ENCODE measurements around the gene SLC7A6OS.

SLC7A6OS gene

DNA sequence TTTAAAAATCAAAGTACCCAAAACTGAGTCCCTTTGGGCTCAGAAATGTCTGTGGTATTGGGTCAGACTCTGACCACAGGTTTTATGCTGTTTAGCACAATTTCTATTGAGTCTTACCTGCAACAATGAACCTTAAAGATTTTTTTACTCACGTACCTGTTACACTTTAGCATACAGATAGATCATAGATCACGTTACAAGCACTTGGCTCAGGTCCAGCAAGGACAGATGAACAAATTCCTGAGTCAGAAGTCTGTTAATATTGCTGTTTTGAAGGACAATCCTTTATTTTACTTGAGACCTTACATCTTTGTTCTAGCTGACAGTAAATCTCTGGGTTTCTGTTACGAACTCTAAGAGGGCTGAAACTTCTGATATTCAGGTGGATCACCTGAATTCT is 12.8 kb downstream of the SLC7A6OS start:
- Histone ChIP-seq H2BK12ac (ENCODE audit: low read length in 2 of 2) (no peak overlapping the region), H3K4me2 (ENCODE audit: low read length, poor library complexity, severe bottlenecking) (no peak overlapping the region), H3K9ac (ENCODE audit: low read length) (peak overlapping the region; percentile 66), H3K4me1 (ENCODE audit: control insufficient read depth, insufficient read depth, low read depth, low read length) (peaks cover 15% of the 10 kb centered on the region), H3K18ac (ENCODE audit: low read depth in 1 of 2, low read length in 2 of 2) (no peak overlapping the region), H3K79me1 (replicated peaks; ENCODE audit: low read length, poor library complexity, severe bottlenecking) (peaks cover 35% of the 10 kb centered on the region), H3K14ac (ENCODE audit: low read length in 2 of 2) (no peak overlapping the region), H2BK15ac (ENCODE audit: low read depth, poor library complexity, severe bottlenecking) (no peak overlapping the region), H4K91ac (ENCODE audit: low read length) (no peak overlapping the region), H3K4me3 (ENCODE audit: insufficient read depth in 1 of 2, low read depth in 1 of 2, low read length in 2 of 2) (no peak overlapping the region), H3K36me3 (ENCODE audit: control insufficient read depth in 1 of 2, insufficient read depth in 2 of 2, low read depth in 1 of 2, low read length in 2 of 2) (peaks cover 49 to 93% of the 10 kb centered on the region in 2 experiments), H3K9me3 (ENCODE audit: control insufficient read depth, low read length) (no peaks in the 10 kb centered on the region), H2AK5ac (ENCODE audit: low read length, severe bottlenecking) (peak overlapping the region; percentile 87), H3K27me3 (ENCODE audit: control insufficient read depth in 1 of 2, insufficient read depth in 1 of 2, low read length in 2 of 2) (no peaks in the 10 kb centered on the region), H2AFZ (ENCODE audit: low read depth, low read length) (no peak overlapping the region), H3K4ac (ENCODE audit: low read depth in 1 of 2, low read length in 2 of 2) (no peak overlapping the region), H3K23ac (ENCODE audit: low read length in 2 of 2) (no peak overlapping the region), H4K8ac (ENCODE audit: low read length) (no peak overlapping the region), H2BK120ac (ENCODE audit: low read depth, low read length) (no peak overlapping the region), H2BK5ac (ENCODE audit: low read depth, low read length, poor library complexity, severe bottlenecking) (no peak overlapping the region), H3K27ac (ENCODE audit: low read length, poor library complexity, severe bottlenecking) (peak overlapping the region; percentile 73)
- 99% methylated on average over 3 of the region's 3 CpGs for WGBS
- no peak for DNase-seq

GRCh38 chr16:68296693-68297092 is 14.1 kb downstream of the SLC7A6OS start:
- Histone ChIP-seq H3K4ac (ENCODE audit: low read depth in 1 of 2, low read length in 2 of 2) (no peak overlapping the region), H2BK15ac (ENCODE audit: low read depth, poor library complexity, severe bottlenecking) (no peak overlapping the region), H2BK5ac (ENCODE audit: low read depth, low read length, poor library complexity, severe bottlenecking) (no peak overlapping the region), H3K27ac (ENCODE audit: low read length, poor library complexity, severe bottlenecking) (no peak overlapping the region), H2BK12ac (ENCODE audit: low read length in 2 of 2) (no peak overlapping the region), H3K14ac (ENCODE audit: low read length in 2 of 2) (no peak overlapping the region), H3K79me1 (replicated peaks; ENCODE audit: low read length, poor library complexity, severe bottlenecking) (peaks cover 35% of the 10 kb centered on the region), H2AK5ac (ENCODE audit: low read length, severe bottlenecking) (no peak overlapping the region), H3K4me2 (ENCODE audit: low read length, poor library complexity, severe bottlenecking) (no peak overlapping the region), H3K18ac (ENCODE audit: low read depth in 1 of 2, low read length in 2 of 2) (no peak overlapping the region), H3K4me3 (ENCODE audit: insufficient read depth in 1 of 2, low read depth in 1 of 2, low read length in 2 of 2) (no peak overlapping the region), H3K27me3 (ENCODE audit: control insufficient read depth in 1 of 2, insufficient read depth in 1 of 2, low read length in 2 of 2) (no peaks in the 10 kb centered on the region), H3K9me3 (ENCODE audit: control insufficient read depth, low read length) (no peaks in the 10 kb centered on the region), H4K8ac (ENCODE audit: low read length) (no peak overlapping the region), H2BK120ac (ENCODE audit: low read depth, low read length) (no peak overlapping the region), H3K36me3 (ENCODE audit: control insufficient read depth in 1 of 2, insufficient read depth in 2 of 2, low read depth in 1 of 2, low read length in 2 of 2) (peaks cover 48 to 92% of the 10 kb centered on the region in 2 experiments), H3K4me1 (ENCODE audit: control insufficient read depth, insufficient read depth, low read depth, low read length) (peaks cover 15% of the 10 kb centered on the region), H3K9ac (ENCODE audit: low read length) (no peak overlapping the region), H4K91ac (ENCODE audit: low read length) (no peak overlapping the region), H2AFZ (ENCODE audit: low read depth, low read length) (no peak overlapping the region), H3K23ac (ENCODE audit: low read length in 2 of 2) (no peak overlapping the region)
- DNase-seq: no peak
- 97% methylated on average over 5 of the region's 6 CpGs for WGBS

DNA sequence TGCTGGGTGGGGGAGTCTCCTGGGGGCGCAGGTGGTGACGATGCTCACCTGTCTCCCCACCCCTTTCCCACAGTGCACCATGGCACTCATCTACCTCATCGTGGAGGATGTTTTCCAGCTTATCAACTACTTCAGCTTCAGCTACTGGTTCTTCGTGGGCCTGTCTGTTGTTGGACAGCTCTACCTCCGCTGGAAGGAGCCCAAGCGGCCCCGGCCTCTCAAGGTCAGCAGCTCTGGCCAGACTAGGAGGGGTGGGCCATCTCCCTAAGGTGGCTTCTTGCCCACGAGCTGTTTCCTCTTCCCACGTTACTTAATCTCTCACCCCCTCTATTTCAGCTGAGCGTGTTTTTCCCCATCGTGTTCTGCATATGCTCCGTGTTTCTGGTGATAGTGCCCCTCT is 14.5 kb downstream of the SLC7A6OS start:
- H2BK5ac ChIP-seq (ENCODE audit: low read depth, low read length, poor library complexity, severe bottlenecking): no peak overlapping the region
- H2AK5ac ChIP-seq (ENCODE audit: low read length, severe bottlenecking): no peak overlapping the region
- DNase-seq: no peak
- H3K27ac ChIP-seq (ENCODE audit: low read length, poor library complexity, severe bottlenecking): no peak overlapping the region
- H3K4me3 ChIP-seq (ENCODE audit: insufficient read depth in 1 of 2, low read depth in 1 of 2, low read length in 2 of 2): no peak overlapping the region
- H4K91ac ChIP-seq (ENCODE audit: low read length): no peak overlapping the region
- no peak overlapping the region for H3K4me2 ChIP-seq (ENCODE audit: low read length, poor library complexity, severe bottlenecking)
- H3K23ac ChIP-seq (ENCODE audit: low read length in 2 of 2): no peak overlapping the region
- no peaks in the 10 kb centered on the region for H3K9me3 ChIP-seq (ENCODE audit: control insufficient read depth, low read length)
- no peak overlapping the region for H3K9ac ChIP-seq (ENCODE audit: low read length)
- H2BK15ac ChIP-seq (ENCODE audit: low read depth, poor library complexity, severe bottlenecking): no peak overlapping the region
- H3K36me3 ChIP-seq (ENCODE audit: control insufficient read depth in 1 of 2, insufficient read depth in 2 of 2, low read depth in 1 of 2, low read length in 2 of 2): peaks cover 52 to 92% of the 10 kb centered on the region in 2 experiments
- no peak overlapping the region for H3K14ac ChIP-seq (ENCODE audit: low read length in 2 of 2)
- no peak overlapping the region for H3K4ac ChIP-seq (ENCODE audit: low read depth in 1 of 2, low read length in 2 of 2)
- H4K8ac ChIP-seq (ENCODE audit: low read length): no peak overlapping the region
- no peak overlapping the region for H2BK120ac ChIP-seq (ENCODE audit: low read depth, low read length)
- H2AFZ ChIP-seq (ENCODE audit: low read depth, low read length): no peak overlapping the region
- H2BK12ac ChIP-seq (ENCODE audit: low read length in 2 of 2): no peak overlapping the region
- peaks cover 38% of the 10 kb centered on the region for H3K79me1 ChIP-seq (replicated peaks; ENCODE audit: low read length, poor library complexity, severe bottlenecking)
- no peaks in the 10 kb centered on the region for H3K27me3 ChIP-seq (ENCODE audit: control insufficient read depth in 1 of 2, insufficient read depth in 1 of 2, low read length in 2 of 2)
- WGBS: 98% methylated on average over 12 of the region's 12 CpGs
- no peak overlapping the region for H3K18ac ChIP-seq (ENCODE audit: low read depth in 1 of 2, low read length in 2 of 2)
- H3K4me1 ChIP-seq (ENCODE audit: control insufficient read depth, insufficient read depth, low read depth, low read length): peaks cover 15% of the 10 kb centered on the region

- Histone ChIP-seq H3K27me3 (ENCODE audit: control insufficient read depth in 1 of 2, insufficient read depth in 1 of 2, low read length in 2 of 2) (no peaks in the 10 kb centered on the region), H3K9me3 (ENCODE audit: control insufficient read depth, low read length) (no peaks in the 10 kb centered on the region), H2AFZ (ENCODE audit: low read depth, low read length) (no peak overlapping the region), H4K8ac (ENCODE audit: low read length) (no peak overlapping the region), H3K18ac (ENCODE audit: low read depth in 1 of 2, low read length in 2 of 2) (no peak overlapping the region), H2BK120ac (ENCODE audit: low read depth, low read length) (no peak overlapping the region), H4K91ac (ENCODE audit: low read length) (no peak overlapping the region), H3K79me1 (replicated peaks; ENCODE audit: low read length, poor library complexity, severe bottlenecking) (peaks cover 50% of the 10 kb centered on the region), H2BK5ac (ENCODE audit: low read depth, low read length, poor library complexity, severe bottlenecking) (no peak overlapping the region), H3K9ac (ENCODE audit: low read length) (no peak overlapping the region), H3K36me3 (ENCODE audit: control insufficient read depth in 1 of 2, insufficient read depth in 2 of 2, low read depth in 1 of 2, low read length in 2 of 2) (peaks cover 65 to 75% of the 10 kb centered on the region in 2 experiments), H3K4me1 (ENCODE audit: control insufficient read depth, insufficient read depth, low read depth, low read length) (peaks cover 5% of the 10 kb centered on the region), H3K27ac (ENCODE audit: low read length, poor library complexity, severe bottlenecking) (no peak overlapping the region), H2AK5ac (ENCODE audit: low read length, severe bottlenecking) (no peak overlapping the region), H3K4ac (ENCODE audit: low read depth in 1 of 2, low read length in 2 of 2) (no peak overlapping the region), H3K14ac (ENCODE audit: low read length in 2 of 2) (no peak overlapping the region), H3K4me3 (ENCODE audit: insufficient read depth in 1 of 2, low read depth in 1 of 2, low read length in 2 of 2) (no peak overlapping the region), H3K4me2 (ENCODE audit: low read length, poor library complexity, severe bottlenecking) (no peak overlapping the region), H3K23ac (ENCODE audit: low read length in 2 of 2) (no peak overlapping the region), H2BK12ac (ENCODE audit: low read length in 2 of 2) (no peak overlapping the region), H2BK15ac (ENCODE audit: low read depth, poor library complexity, severe bottlenecking) (no peak overlapping the region)
- no peak for DNase-seq
- 98% methylated on average over 3 of the region's 5 CpGs for WGBS
Observed at GRCh38 chr16:68292425-68292824, 18.3 kb downstream of the SLC7A6OS start.
